SK-N-SH (cell line): ENCODE results near the gene ETNK2. TPM values are rescaled to one million over a fixed set of nuclear protein-coding genes. Genes with fewer than 3 reads are reported as not detected.
A peak's percentile ranks its signal among the peaks of the same experiment; 100 is the strongest.
"Not testable (repeated sequence)": the region's sequence is repeated elsewhere in the genome, so short reads cannot be mapped to it uniquely, and the experiment has no call there.

ENCODE experiments used
- CTCF ChIA-PET: fragments of 300-600, 350-600 bp; formaldehyde crosslinking; extraction: SDS; loops from one replicate; lab custom pipeline; 2021; lab: Yijun Ruan, JAX
- POLR2A ChIA-PET: fragments of 350-600 bp; sonication (Branson Sonifier 250); formaldehyde crosslinking; extraction: SDS; loops from one replicate; lab custom pipeline; 2020; ENCODE audit warnings: antibody characterized with exemption, inconsistent platforms; lab: Yijun Ruan, JAX
- DNase-seq: peaks from one replicate; pipeline ENCODE4 v3.0.0; 2012
- H2AFZ ChIP-seq: fragments of 200-600 bp; sonication (generic); 2 replicates; pipeline ENCODE4 v1.8.1; 2016; ENCODE audit warnings: antibody characterized with exemption, mild to moderate bottlenecking, low read depth
- H3F3A ChIP-seq: fragments of 200-600 bp; sonication (generic); replicated peaks from 2 replicates; pipeline ENCODE3; 2016; ENCODE audit warnings: antibody characterized with exemption, mild to moderate bottlenecking; ENCODE audit not compliant: insufficient read depth
- H3K27ac ChIP-seq, 2 experiments: fragments of 200-500 bp in 1 of 2; fragments of 200-600 bp in 1 of 2; sonication (Bioruptor generic) in 1 of 2; sonication (generic), shearing (Covaris generic) in 1 of 2; 2 replicates each; pipeline versions ENCODE4 v1.5.1 to v1.6.1; 2014 to 2016; ENCODE audit warnings: low read depth in 2 of 2, inconsistent platforms in 1 of 2, low read length in 1 of 2, mild to moderate bottlenecking in 1 of 2, mixed read lengths in 1 of 2
- H3K27me3 ChIP-seq: fragments of 200-600 bp; sonication (generic), shearing (Covaris generic); 2 replicates; pipeline ENCODE4 v1.6.1; 2016; ENCODE audit warnings: mixed run types; ENCODE audit not compliant: insufficient read depth
- H3K36me3 ChIP-seq, 2 experiments: fragments of 200-500 bp in 1 of 2; fragments of 200-600 bp in 1 of 2; sonication (Bioruptor generic) in 1 of 2; sonication (generic) in 1 of 2; replicated peaks in 1 of 2; 2 replicates each; pipeline versions ENCODE3 to v1.5.1; 2014 to 2016; ENCODE audit warnings: low read length in 1 of 2, mild to moderate bottlenecking in 1 of 2; ENCODE audit not compliant: insufficient read depth in 2 of 2, control insufficient read depth in 1 of 2
- H3K4me1 ChIP-seq, 2 experiments: fragments of 200-500 bp in 1 of 2; fragments of 200-600 bp in 1 of 2; sonication (Bioruptor generic) in 1 of 2; sonication (generic), shearing (Covaris generic) in 1 of 2; 2 replicates each; pipeline versions ENCODE4 v1.5.1 to v1.6.1; 2014 to 2016; ENCODE audit warnings: low read depth in 1 of 2, low read length in 1 of 2, mixed run types in 1 of 2; ENCODE audit not compliant: insufficient read depth in 2 of 2, control insufficient read depth in 1 of 2
- H3K4me2 ChIP-seq: fragments of 200-600 bp; sonication (generic), shearing (Covaris generic); 2 replicates; pipeline ENCODE4 v1.6.1; 2017; ENCODE audit warnings: mixed run types
- H3K4me3 ChIP-seq, 2 experiments: fragments of 200-500 bp in 1 of 2; fragments of 200-600 bp in 1 of 2; sonication (Bioruptor generic) in 1 of 2; sonication (generic), shearing (Covaris generic) in 1 of 2; 2 replicates each; pipeline versions ENCODE4 v1.5.1 to v1.8.1; 2014 to 2016; ENCODE audit warnings: low read depth in 2 of 2, inconsistent platforms in 1 of 2, low read length in 1 of 2, mild to moderate bottlenecking in 1 of 2, mixed read lengths in 1 of 2, moderate library complexity in 1 of 2
- H3K79me2 ChIP-seq: fragments of 200-600 bp; sonication (generic); 2 replicates; pipeline ENCODE4 v1.8.1; 2017; ENCODE audit warnings: mild to moderate bottlenecking; ENCODE audit not compliant: insufficient read depth
- H3K9ac ChIP-seq: fragments of 200-600 bp; sonication (generic); 2 replicates; pipeline ENCODE4 v1.6.1; 2017; ENCODE audit warnings: mixed run types
- H3K9me2 ChIP-seq: fragments of 200-600 bp; sonication (generic); 2 replicates; pipeline ENCODE4 v1.6.1; 2017; ENCODE audit warnings: mixed run types
- H3K9me3 ChIP-seq: fragments of 200-600 bp; sonication (generic); 2 replicates; pipeline ENCODE4 v1.6.1; 2017; ENCODE audit warnings: mixed run types, mild to moderate bottlenecking, moderate library complexity
- H4K20me1 ChIP-seq: fragments of 200-600 bp; sonication (generic); 2 replicates; pipeline ENCODE4 v1.6.1; 2017; ENCODE audit warnings: mild to moderate bottlenecking, mixed run types; ENCODE audit not compliant: insufficient read depth
- CHD2 ChIP-seq: fragments of 150-350 bp; IDR thresholded peaks from 2 replicates; pipeline ENCODE4 v1.6.1; 2018; ENCODE audit warnings: low read length; ENCODE audit not compliant: partially characterized antibody
- FOSL2 ChIP-seq: IDR thresholded peaks from 2 replicates; pipeline ENCODE4 v1.4.0; 2012; ENCODE audit warnings: low read depth, mild to moderate bottlenecking, moderate library complexity, borderline replicate concordance
- MAX ChIP-seq: IDR thresholded peaks from 2 replicates; pipeline ENCODE4 v1.4.0; 2012; ENCODE audit warnings: low read depth
- MEF2A ChIP-seq: IDR thresholded peaks from 2 replicates; pipeline ENCODE4 v1.4.0; 2012; ENCODE audit warnings: low read depth, borderline replicate concordance
- NFIC ChIP-seq: IDR thresholded peaks from 2 replicates; pipeline ENCODE4 v1.4.0; 2012; ENCODE audit warnings: borderline replicate concordance
- NRF1 ChIP-seq: IDR thresholded peaks from 2 replicates; pipeline ENCODE4 v1.6.1; 2012; ENCODE audit warnings: low read depth, mild to moderate bottlenecking, low read length
- TCF12 ChIP-seq: IDR thresholded peaks from 2 replicates; pipeline ENCODE4 v1.4.0; 2012
- TEAD4 ChIP-seq: IDR thresholded peaks from 2 replicates; pipeline ENCODE4 v1.4.0; 2012; ENCODE audit warnings: mild to moderate bottlenecking, borderline replicate concordance; ENCODE audit not compliant: insufficient read depth
- USF2 ChIP-seq: fragments of 150-350 bp; IDR thresholded peaks from 2 replicates; pipeline ENCODE4 v1.6.1; 2017; ENCODE audit warnings: antibody characterized with exemption, low read length, low read depth, borderline replicate concordance
- YY1 ChIP-seq: IDR thresholded peaks from 2 replicates; pipeline ENCODE4 v1.4.0; 2012; ENCODE audit warnings: low read depth, mild to moderate bottlenecking
- ZBTB33 ChIP-seq: IDR thresholded peaks from 2 replicates; pipeline ENCODE4 v1.4.0; 2012; ENCODE audit warnings: low read depth, borderline replicate concordance
- WGBS: methylation state at CpG from one replicate; pipeline ENCODE4 v1.1.6; 2017; ENCODE audit warnings: low lambda C conversion rate; 5-methylcytosine and 5-hydroxymethylcytosine counted together
- polyA plus RNA-seq, 3 experiments: library from polyadenylated mRNA; depleted of rRNA; stranded (reverse); fragments of >200 nt; gene quantifications; 2 replicates each; pipeline ENCODE4 v1.2.3, GENCODE V29; 2012
- TF ChIP-seq, protein P1 (sequence below): fragments of 150-350 bp; IDR thresholded peaks from 2 replicates; pipeline ENCODE4 v1.6.1; 2016; ENCODE audit warnings: mild to moderate bottlenecking, low read depth, low read length
- TF ChIP-seq, protein P2 (sequence below): IDR thresholded peaks from 2 replicates; pipeline ENCODE4; 2012

ETNK2 gene
- polyA plus RNA-seq, 1 of the 3 experiments (the other 2 are of a cell fraction), result 16.1 TPM

DNA sequence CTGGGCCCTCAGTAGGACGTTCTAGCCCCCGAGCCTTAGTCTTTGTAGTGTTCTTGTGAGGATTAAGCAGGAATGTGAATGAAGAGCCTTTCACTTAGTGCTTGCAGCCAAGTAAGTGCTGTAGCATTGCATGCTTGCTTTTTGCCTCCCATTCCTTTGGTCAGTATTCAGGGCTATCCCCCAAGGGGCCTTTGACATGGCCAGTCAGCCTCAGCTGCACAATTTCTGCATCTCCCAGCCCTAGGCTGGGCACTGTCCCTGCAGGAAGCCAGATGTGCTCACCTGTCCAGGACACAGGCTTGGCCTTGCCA, 48.5 kb downstream of the ETNK2 start (continued):
- TF ChIP-seq MAX (no peak), TCF12 (no peak)

DNA sequence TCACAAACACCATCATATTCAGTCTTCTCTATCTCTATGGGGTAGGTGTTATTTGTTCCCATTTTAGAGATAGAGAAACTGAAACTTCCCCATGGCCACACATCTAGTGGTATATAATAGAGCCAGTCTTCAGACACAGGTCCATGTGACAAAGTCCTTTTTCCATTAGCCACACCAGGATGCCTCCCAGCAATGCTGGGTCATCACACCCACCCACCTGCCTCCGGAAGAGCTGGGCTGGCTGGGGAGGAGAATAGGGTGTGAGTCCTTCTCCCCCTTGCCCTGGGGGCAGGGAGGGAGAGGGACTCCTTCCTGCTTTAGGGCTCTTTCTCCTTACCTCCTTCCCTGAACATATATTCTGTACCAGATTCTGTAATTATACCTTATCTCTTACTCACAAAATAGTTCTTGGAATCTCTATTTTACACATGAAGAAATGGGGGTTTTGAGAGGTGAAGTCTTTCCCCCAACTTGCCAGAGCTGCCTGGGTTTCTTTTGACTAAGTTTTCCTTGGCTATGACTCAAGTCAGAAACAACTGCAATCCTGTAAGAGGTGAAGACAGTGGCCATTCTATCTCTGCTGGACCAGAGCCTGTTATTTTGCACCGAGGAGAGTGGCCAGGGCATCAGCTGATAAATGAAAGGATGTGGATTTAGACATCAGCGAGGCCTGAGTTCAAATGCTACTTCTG, 49.0 kb downstream of the ETNK2 start:
- POLR2A ChIA-PET, result no interaction called here
- H2AFZ ChIP-seq, result no peak overlapping the region
- no peak overlapping the region for H3K4me3 ChIP-seq
- CTCF ChIA-PET, result interaction anchor here (2.2 kb wide), 1 partner anchor 26 kb away, joined by 12 read pairs; no protein-coding TSS in a partner anchor
- H4K20me1 ChIP-seq, result no peaks in the 10 kb centered on the region
- WGBS, result 65% methylated on average over 3 of the region's 3 CpGs
- H3K9ac ChIP-seq, result no peak overlapping the region
- peaks cover 10 to 12% of the 10 kb centered on the region in 2 experiments; a peak in 2 of 4 replicates for H3K4me1 ChIP-seq
- H3K27ac ChIP-seq, result no peak overlapping the region
- H3K4me2 ChIP-seq, result no peak overlapping the region
- peaks cover 4% of the 10 kb centered on the region for H3F3A ChIP-seq
- H3K79me2 ChIP-seq, result no peaks in the 10 kb centered on the region
- H3K9me3 ChIP-seq, result no peaks in the 10 kb centered on the region
- no peaks in the 10 kb centered on the region for H3K27me3 ChIP-seq
- H3K36me3 ChIP-seq, result no peaks in the 10 kb centered on the region
- no peaks in the 10 kb centered on the region for H3K9me2 ChIP-seq
- no peak for DNase-seq
- TF ChIP-seq NFIC, result peak; percentile 14; the same call in 1 of the 2 replicates
- TF ChIP-seq, protein P1, sequence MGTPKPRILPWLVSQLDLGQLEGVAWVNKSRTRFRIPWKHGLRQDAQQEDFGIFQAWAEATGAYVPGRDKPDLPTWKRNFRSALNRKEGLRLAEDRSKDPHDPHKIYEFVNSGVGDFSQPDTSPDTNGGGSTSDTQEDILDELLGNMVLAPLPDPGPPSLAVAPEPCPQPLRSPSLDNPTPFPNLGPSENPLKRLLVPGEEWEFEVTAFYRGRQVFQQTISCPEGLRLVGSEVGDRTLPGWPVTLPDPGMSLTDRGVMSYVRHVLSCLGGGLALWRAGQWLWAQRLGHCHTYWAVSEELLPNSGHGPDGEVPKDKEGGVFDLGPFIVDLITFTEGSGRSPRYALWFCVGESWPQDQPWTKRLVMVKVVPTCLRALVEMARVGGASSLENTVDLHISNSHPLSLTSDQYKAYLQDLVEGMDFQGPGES, result no peak
- TF ChIP-seq MEF2A, result no peak
- TF ChIP-seq ZBTB33, result no peak
- TF ChIP-seq, protein P2, sequence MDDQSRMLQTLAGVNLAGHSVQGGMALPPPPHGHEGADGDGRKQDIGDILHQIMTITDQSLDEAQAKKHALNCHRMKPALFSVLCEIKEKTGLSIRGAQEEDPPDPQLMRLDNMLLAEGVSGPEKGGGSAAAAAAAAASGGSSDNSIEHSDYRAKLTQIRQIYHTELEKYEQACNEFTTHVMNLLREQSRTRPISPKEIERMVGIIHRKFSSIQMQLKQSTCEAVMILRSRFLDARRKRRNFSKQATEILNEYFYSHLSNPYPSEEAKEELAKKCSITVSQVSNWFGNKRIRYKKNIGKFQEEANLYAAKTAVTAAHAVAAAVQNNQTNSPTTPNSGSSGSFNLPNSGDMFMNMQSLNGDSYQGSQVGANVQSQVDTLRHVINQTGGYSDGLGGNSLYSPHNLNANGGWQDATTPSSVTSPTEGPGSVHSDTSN, result no peak

DNA sequence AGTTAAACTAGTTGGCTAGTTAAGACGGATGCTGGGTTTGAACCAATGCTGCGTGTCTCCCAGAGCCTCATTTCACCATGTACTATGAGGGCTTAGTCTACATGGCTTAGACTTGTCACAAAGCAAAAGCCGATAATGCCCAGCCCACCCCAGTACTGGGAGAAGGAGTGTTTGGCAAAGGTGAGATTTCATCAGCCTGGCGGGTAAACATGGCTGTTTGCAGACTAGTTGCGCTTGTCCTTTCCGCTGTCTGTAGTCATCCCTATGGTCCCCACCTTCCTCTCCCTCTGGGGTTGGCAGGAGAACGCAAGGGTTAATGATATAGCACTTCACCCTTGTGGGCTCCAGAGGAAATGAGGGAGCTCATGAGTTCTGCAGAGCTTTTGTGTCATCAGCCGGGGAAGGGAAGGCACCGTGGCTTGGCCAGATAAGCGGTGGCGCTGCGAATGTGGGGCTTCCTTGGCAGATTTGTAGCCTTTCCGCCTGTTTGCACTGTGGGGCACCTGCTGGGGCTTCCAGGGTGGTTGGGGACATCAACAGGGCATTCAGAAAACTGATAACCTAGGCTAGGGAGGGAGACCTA, 49.7 kb downstream of the ETNK2 start:
- Histone ChIP-seq H3K4me2 (no peak overlapping the region), H3K9me3 (no peaks in the 10 kb centered on the region), H2AFZ (no peak overlapping the region), H3K9me2 (no peaks in the 10 kb centered on the region), H3K36me3 (no peaks in the 10 kb centered on the region), H3K79me2 (no peaks in the 10 kb centered on the region), H3K27me3 (no peaks in the 10 kb centered on the region), H3K4me3 (no peak overlapping the region), H3K9ac (no peak overlapping the region), H4K20me1 (no peaks in the 10 kb centered on the region), H3F3A (peaks cover 4% of the 10 kb centered on the region), H3K4me1 (peaks cover 10 to 12% of the 10 kb centered on the region in 2 experiments; a peak in 2 of 4 replicates), H3K27ac (no peak overlapping the region)
- TF ChIP-seq NRF1 (no peak), CHD2 (no peak), YY1 (no peak), FOSL2 (no peak), TEAD4 (no peak), MEF2A (no peak), USF2 (no peak)
- 88% methylated on average over 13 of the region's 13 CpGs for WGBS
- ChIA-PET POLR2A (no interaction called here), CTCF (no interaction called here)
- DNase-seq, result no peak

GRCh38 chr1:204099754-204100153, 52.1 kb downstream of the ETNK2 start:
- H4K20me1 ChIP-seq, H3K27ac ChIP-seq, H3K27me3 ChIP-seq, H3K9ac ChIP-seq, H2AFZ ChIP-seq, H3K79me2 ChIP-seq, POLR2A ChIA-PET, H3K36me3 ChIP-seq, H3F3A ChIP-seq, H3K4me3 ChIP-seq, H3K9me3 ChIP-seq, H3K4me2 ChIP-seq, DNase-seq, H3K9me2 ChIP-seq: not testable (repeated sequence)
- CTCF ChIA-PET, result interaction anchor here (0.7 to 1.0 kb wide), 2 partner anchors 49 to 263 kb away, joined by 3 read pairs; no protein-coding TSS in a partner anchor
- H3K4me1 ChIP-seq, result peaks cover 8 to 16% of the 10 kb centered on the region in 2 experiments; a peak in 2 of 4 replicates
- 56% methylated on average over 2 of the region's 2 CpGs for WGBS
